Measurements from ENCODE around the gene PUS7L. TPM values are rescaled to one million over a fixed set of nuclear protein-coding genes. Genes with fewer than 3 reads are reported as not detected.
A peak's percentile ranks its signal among the peaks of the same experiment; 100 is the strongest.

Gene PUS7L
- polyA plus RNA-seq, 1 of the 3 experiments (the other 2 are of a cell fraction) = 1.8 TPM

GRCh38 chr12:43776498-43776897 lies 17.9 kb upstream of the PUS7L start:
- CTCF ChIA-PET = interaction anchor here (0.7 to 5.1 kb wide), 17 partner anchors 8 to 116 kb away, joined by 3 to 87 read pairs (median 4); partner anchors contain the start of genes TMEM117 and TWF1
- Histone ChIP-seq H3K36me3 (replicated peaks in 1 of 2; ENCODE audit: control insufficient read depth in 1 of 2, insufficient read depth in 2 of 2, low read length in 1 of 2) (peaks cover 39 to 40% of the 10 kb centered on the region in 2 experiments), H3K79me2 (ENCODE audit: insufficient read depth) (no peaks in the 10 kb centered on the region), H2AFZ (ENCODE audit: low read depth) (no peak overlapping the region), H3K9me3 (no peaks in the 10 kb centered on the region), H3K9ac (no peak overlapping the region), H3K27ac (ENCODE audit: low read depth in 2 of 2, low read length in 1 of 2) (no peak overlapping the region), H3F3A (replicated peaks; ENCODE audit: insufficient read depth) (no peaks in the 10 kb centered on the region), H3K27me3 (ENCODE audit: insufficient read depth) (no peaks in the 10 kb centered on the region), H3K9me2 (no peaks in the 10 kb centered on the region), H4K20me1 (ENCODE audit: insufficient read depth) (no peaks in the 10 kb centered on the region), H3K4me1 (ENCODE audit: control insufficient read depth in 1 of 2, insufficient read depth in 2 of 2, low read depth in 1 of 2, low read length in 1 of 2) (no peaks in the 10 kb centered on the region), H3K4me2 (no peak overlapping the region), H3K4me3 (ENCODE audit: low read depth in 2 of 2, low read length in 1 of 2) (no peak overlapping the region)
- DNase-seq = peak; percentile 61
- TF ChIP-seq CTCF (IDR thresholded peaks at IDR 0.05) (peak; percentile 61), YY1 (IDR thresholded peaks at IDR 0.05; ENCODE audit: low read depth) (no peak), SMC3 (IDR thresholded peaks at IDR 0.05; ENCODE audit: low read depth, low read length) (peak; percentile 66), RAD21 (IDR thresholded peaks at IDR 0.05; ENCODE audit: low read length) (peak; percentile 72)
- POLR2A ChIA-PET = no interaction called here
- 48% methylated on average over 3 of the region's 3 CpGs for whole genome bisulfite sequencing (ENCODE audit: low lambda C conversion rate)

- POLR2A ChIA-PET = no interaction called here
These were observed 7.7 kb upstream of the PUS7L start for GRCh38 chr12:43766291-43766690.

More at GRCh38 chr12:43766291-43766690, 7.7 kb upstream of the PUS7L start:
- Histone ChIP-seq H3K36me3 (replicated peaks in 1 of 2; ENCODE audit: control insufficient read depth in 1 of 2, insufficient read depth in 2 of 2, low read length in 1 of 2) (peaks cover 7 to 13% of the 10 kb centered on the region in 2 experiments), H3K4me2 (no peak overlapping the region), H3K9me2 (no peaks in the 10 kb centered on the region), H4K20me1 (ENCODE audit: insufficient read depth) (no peaks in the 10 kb centered on the region), H3K9me3 (no peaks in the 10 kb centered on the region), H3F3A (replicated peaks; ENCODE audit: insufficient read depth) (no peaks in the 10 kb centered on the region), H3K27ac (ENCODE audit: low read depth in 2 of 2, low read length in 1 of 2) (peak overlapping the region in 1 of 2 experiments; percentile 15; a peak in 1 of 4 replicates), H3K4me3 (ENCODE audit: low read depth in 2 of 2, low read length in 1 of 2) (no peak overlapping the region), H3K79me2 (ENCODE audit: insufficient read depth) (no peaks in the 10 kb centered on the region), H3K4me1 (ENCODE audit: control insufficient read depth in 1 of 2, insufficient read depth in 2 of 2, low read depth in 1 of 2, low read length in 1 of 2) (peaks cover 0 to 5% of the 10 kb centered on the region in 2 experiments; a peak in 1 of 4 replicates), H3K27me3 (ENCODE audit: insufficient read depth) (no peaks in the 10 kb centered on the region), H2AFZ (ENCODE audit: low read depth) (no peak overlapping the region), H3K9ac (no peak overlapping the region)
- TF ChIP-seq EZH2phosphoT487 (IDR thresholded peaks at IDR 0.05; ENCODE audit: borderline replicate concordance, low read depth) (no peak), PBX3 (IDR thresholded peaks at IDR 0.05) (0 out of 2 replicates have a peak, but pooled peaks have one; percentile 9), USF1 (IDR thresholded peaks at IDR 0.05; ENCODE audit: borderline replicate concordance, low read depth) (no peak)
- no peak for DNase-seq
- CTCF ChIA-PET = interaction anchor here (0.9 kb wide), 1 partner anchor 11 kb away, joined by 3 read pairs; no protein-coding TSS in a partner anchor
